ENCODE results near the gene KCNMB2.

The KCNMB2 gene

GRCh38 chr3:178637802-178638201, 101.6 kb downstream of the KCNMB2 start:
- no peak for DNase-seq (ENCODE audit: low read depth in 2 of 2, low spot score in 1 of 2)

DNA sequence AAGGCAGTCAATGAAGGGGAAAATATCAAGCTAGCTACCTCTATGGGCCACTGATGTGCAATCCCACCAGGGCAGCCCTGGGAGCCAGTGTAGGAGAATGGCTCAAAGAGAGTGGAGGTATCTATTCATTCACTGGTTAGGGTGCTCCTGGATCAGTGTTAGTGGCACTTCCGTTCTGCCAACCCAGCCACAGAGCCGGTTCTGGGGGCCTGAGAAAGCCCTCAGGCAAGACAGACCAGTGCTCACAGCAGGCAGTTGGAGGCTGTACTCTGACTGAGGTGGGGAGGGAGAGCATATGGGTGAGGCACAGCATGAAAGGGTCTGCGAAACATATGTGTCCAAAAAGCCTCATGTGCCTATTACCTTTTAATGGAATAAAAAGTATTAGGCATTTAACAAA, 109.3 kb downstream of the KCNMB2 start:
- DNase-seq (ENCODE audit: low read depth in 2 of 2, low spot score in 1 of 2), result no peak

GRCh38 chr3:178646186-178646862, 110.1 kb downstream of the KCNMB2 start:
- no peak for DNase-seq (ENCODE audit: low read depth in 2 of 2, low spot score in 1 of 2)

DNA sequence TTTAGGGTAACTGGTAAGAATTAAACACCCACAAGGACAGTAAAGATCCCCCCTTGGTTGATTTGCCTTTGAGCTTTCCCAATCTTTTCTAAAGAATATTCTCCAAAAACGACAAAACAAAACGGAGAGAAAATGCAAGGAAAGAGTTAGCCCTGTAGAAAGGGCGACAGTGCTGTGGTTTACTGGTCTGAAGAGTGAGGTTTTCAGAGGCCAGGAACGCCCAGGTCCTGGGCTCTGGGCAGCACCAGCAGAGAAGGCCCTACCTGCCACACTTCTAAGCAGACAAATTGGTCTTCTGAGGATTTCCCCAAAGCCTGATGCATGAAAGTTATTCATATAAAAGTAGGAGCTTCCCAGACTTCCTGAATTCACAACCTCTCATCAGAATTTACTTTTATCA, 119.3 kb downstream of the KCNMB2 start:
- DNase-seq (ENCODE audit: low read depth in 2 of 2, low spot score in 1 of 2), result no peak

- DNase-seq (ENCODE audit: low read depth in 2 of 2, low spot score in 1 of 2), result no peak
These were observed 122.6 kb downstream of the KCNMB2 start for GRCh38 chr3:178658694-178659325.

- DNase-seq (ENCODE audit: low read depth in 2 of 2, low spot score in 1 of 2), result no peak
These were observed 127.1 kb downstream of the KCNMB2 start for GRCh38 chr3:178663201-178663934.

DNA sequence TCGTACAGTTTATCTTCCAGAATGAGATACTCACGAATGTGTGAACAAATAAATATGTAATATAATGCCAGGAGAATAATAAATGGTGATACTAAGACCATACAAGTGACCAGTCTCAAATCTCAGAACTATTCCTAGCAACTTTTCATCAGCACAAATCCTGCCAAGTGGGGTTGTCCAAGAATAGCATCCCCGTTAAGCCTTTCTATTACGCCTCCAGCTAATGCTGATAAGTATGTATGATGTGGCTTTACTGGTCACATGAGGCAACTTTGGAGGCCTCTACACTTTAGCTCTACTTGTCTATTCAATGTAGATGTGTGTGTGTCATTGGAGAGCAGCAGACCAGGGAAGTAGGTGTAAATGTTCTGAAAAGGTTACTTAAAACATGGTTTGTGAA, 129.5 kb downstream of the KCNMB2 start:
- no peak for DNase-seq (ENCODE audit: low read depth in 2 of 2, low spot score in 1 of 2)

DNA sequence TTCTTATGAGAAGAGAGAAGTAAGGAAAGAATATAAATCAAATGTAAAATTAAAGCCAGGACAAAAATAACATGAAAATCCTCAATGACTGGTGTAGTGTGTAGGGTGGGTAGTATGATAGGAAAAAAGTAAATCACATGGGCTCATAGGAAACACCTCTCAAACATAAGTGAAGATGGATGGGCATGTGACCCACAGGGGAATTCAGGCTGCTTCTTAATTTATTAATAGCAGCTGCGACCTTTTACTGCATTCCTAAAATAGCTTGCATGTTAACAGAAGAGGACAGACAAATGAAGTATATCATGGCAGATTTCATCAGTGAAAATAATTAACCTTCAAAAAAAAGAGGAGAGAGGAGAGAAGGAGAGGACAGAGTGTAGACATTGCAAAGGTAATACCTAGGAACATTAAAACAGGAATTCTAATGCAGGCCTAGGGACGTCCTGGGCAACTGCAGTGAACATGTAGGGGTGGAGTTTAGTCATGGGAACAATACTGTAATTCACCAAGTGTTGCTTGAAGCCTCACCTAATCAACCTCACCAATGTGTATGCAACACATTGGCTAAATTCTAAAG, 132.9 kb downstream of the KCNMB2 start:
- DNase-seq (ENCODE audit: low read depth in 2 of 2, low spot score in 1 of 2), result no peak

- DNase-seq (ENCODE audit: low read depth in 2 of 2, low spot score in 1 of 2), result no peak
These were observed 133.5 kb downstream of the KCNMB2 start for GRCh38 chr3:178669758-178670157.

DNA sequence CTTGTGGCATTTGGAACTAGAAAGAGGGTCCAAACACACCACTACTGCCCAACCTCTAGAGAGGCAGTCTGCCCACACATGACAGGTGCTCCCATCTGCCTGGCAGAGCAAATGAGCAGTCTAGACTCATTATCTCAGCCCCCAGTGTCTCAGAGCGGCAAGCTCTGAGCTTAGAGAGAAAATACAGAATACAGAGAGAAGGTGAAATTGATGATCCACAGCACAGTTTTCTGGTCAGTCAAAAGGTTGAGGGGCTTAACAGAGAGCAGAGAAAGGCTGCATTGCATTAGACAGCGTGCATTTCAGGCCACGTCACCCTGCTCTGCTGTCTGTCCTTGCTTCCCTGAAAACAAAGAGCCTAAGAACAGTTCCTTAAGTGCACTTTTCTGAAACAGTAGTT, 135.1 kb downstream of the KCNMB2 start:
- no peak for DNase-seq (ENCODE audit: low read depth in 2 of 2, low spot score in 1 of 2)

GRCh38 chr3:178671791-178672190, 135.6 kb downstream of the KCNMB2 start:
- no peak for DNase-seq (ENCODE audit: low read depth in 2 of 2, low spot score in 1 of 2)

DNA sequence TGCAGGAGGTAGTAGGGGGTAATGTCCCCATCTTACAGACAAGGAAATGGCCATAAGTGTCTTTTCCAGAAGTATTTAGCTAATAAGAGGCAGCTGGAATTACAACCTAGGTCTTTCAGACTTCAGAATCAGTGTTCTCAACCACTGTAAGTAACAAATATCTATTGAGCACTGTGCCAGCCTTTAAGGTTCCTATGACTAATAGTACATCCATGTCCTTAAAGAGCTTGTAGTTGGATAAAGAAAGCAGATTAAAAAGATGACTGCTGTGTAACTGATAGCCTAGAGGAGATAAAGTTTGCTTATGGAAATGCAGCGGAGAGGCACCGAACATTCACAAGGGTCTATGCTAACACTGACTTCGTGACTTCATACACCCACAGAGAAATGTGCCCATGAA, 136.0 kb downstream of the KCNMB2 start:
- no peak for DNase-seq (ENCODE audit: low read depth in 2 of 2, low spot score in 1 of 2)

DNA sequence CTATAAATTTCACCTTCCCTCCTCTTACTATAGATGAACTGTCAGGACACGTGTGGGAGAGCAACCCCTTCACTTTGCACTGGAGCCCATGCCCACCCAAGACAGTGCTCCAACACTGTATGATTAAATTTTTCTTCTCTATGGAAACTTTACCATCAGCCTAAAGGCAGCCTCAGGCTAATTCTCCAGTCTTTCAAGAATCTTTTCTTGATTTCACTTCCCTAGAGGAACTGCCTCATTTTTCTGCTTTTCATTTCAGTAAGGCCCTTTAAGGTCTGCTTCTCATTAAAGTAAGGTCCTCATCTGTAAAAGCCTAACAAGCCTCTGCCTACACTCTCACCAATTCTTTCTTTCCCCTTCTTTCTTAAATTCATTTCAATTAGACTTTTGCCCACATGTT, 137.3 kb downstream of the KCNMB2 start:
- DNase-seq (ENCODE audit: low read depth in 2 of 2, low spot score in 1 of 2), result no peak

GRCh38 chr3:178676077-178676476, 139.8 kb downstream of the KCNMB2 start:
- DNase-seq (ENCODE audit: low read depth in 2 of 2, low spot score in 1 of 2), result no peak

- no peak for DNase-seq (ENCODE audit: low read depth in 2 of 2, low spot score in 1 of 2)
These were observed 140.9 kb downstream of the KCNMB2 start for GRCh38 chr3:178676942-178677790.

- DNase-seq (ENCODE audit: low read depth in 2 of 2, low spot score in 1 of 2), result no peak
These were observed 141.7 kb downstream of the KCNMB2 start for GRCh38 chr3:178677961-178678360.

DNA sequence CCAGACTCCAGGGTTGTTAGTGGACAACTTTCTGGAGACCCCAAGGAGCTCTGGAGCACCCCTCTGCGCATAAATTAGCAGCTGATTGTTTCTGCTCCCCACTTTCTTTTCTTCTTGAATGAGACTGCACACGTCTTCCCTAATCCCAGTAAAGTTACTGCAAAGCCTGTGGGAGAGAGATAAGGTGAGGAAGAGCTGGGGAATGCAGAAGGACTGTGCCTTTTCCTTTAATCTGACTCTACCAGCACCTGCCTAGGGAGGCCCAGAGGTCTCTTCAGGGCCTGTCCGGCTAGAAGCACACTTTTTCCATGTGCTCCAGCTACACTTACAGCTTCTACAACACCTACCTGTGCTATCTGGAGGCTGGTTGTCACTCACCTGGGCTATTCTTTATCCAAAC, 143.8 kb downstream of the KCNMB2 start:
- no peak for DNase-seq (ENCODE audit: low read depth in 2 of 2, low spot score in 1 of 2)

DNA sequence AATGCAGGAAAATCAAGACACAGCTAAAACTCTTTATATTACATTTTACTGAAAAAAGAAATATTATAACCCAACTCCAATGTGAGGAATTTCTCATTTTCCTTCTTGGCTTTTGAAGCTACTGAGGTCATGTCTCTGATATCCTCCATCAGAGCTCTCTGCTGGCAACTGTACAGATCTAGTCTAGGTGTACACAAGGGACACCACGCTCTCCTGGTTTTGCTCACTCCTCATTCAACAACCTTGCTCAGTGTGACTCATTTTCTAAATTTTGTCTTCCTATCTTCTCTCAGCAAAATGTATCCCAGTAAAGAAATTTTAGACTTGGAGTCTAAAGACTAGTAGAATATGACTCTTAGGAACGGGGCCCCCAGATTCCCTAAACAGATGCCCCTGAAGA, 144.3 kb downstream of the KCNMB2 start:
- DNase-seq (ENCODE audit: low read depth in 2 of 2, low spot score in 1 of 2), result no peak

DNA sequence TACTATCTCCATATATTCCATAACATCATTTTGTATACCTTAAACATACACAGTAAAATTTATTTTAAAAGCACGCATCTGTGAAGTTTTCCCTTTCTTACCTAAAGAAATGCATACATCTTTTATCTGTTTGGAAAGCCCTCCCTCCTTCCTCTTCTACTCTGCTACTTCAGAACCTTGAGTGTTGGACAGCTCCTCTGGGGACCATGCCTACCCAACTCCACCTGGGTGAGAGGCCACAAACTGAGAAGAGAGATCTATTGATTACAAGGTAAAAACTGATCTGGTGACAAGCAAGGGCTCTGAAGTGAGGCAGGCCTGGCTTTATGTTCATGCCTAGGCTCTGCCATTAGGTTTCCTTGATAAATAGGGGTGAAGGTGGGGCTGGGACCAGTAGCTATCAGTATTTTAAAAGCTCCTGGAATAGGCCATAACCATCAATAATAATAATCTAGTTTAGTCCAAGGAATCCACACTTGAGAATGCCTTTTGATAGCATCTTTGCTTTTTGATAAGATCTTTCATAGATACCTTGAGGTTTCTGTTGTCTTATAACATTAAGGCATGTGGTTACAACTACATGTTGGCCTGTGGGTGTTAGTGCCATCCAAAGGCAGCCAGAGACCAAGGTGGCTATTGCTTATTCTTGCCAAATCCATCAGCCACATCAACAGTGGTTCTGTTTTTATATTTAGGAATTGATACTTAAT, 148.8 kb downstream of the KCNMB2 start:
- no peak for DNase-seq (ENCODE audit: low read depth in 2 of 2, low spot score in 1 of 2)

GRCh38 chr3:178685591-178685906, 149.3 kb downstream of the KCNMB2 start:
- DNase-seq (ENCODE audit: low read depth in 2 of 2, low spot score in 1 of 2), result no peak

GRCh38 chr3:178686826-178687225, 150.6 kb downstream of the KCNMB2 start:
- DNase-seq (ENCODE audit: low read depth in 2 of 2, low spot score in 1 of 2), result no peak
